IMR-90 (cell line): Measurements from ENCODE around the gene MRAP2. TPM values are rescaled to one million over a fixed set of nuclear protein-coding genes. Genes with fewer than 3 reads are reported as not detected.

Source experiments
- ATAC-seq: fragments of 200-7000 bp; cut with Tn5 transposase; 2 replicates; pipeline ENCODE4 v1.9.1; 2020; ENCODE audit warnings: low read depth, mild to moderate bottlenecking, moderate library complexity
- BruUV-seq: library from RNA; stranded (reverse); fragments of 400-500 nt; replicated peaks from 2 replicates; lab custom pipeline; 2021; lab: Mats Ljungman, UMichigan
- CTCF ChIA-PET: fragments of 300-600 bp; formaldehyde crosslinking; extraction: SDS; loops from one replicate; lab custom pipeline; 2021; ENCODE audit warnings: antibody characterized with exemption; lab: Yijun Ruan, JAX
- POLR2A ChIA-PET: fragments of 300-600 bp; sonication (Branson Sonifier 250); formaldehyde crosslinking; loops from one replicate; lab custom pipeline; 2022; ENCODE audit warnings: antibody characterized with exemption; ENCODE audit not compliant: unreplicated experiment; lab: Charles Lee
- DNase-seq: peaks from one replicate; pipeline ENCODE4 v3.0.0; 2013
- H2AFZ ChIP-seq: replicated peaks from 2 replicates; pipeline ENCODE3; 2013; ENCODE audit warnings: low read length, mild to moderate bottlenecking; ENCODE audit not compliant: poor library complexity
- H2AK5ac ChIP-seq: 2 replicates; pipeline ENCODE4 v1.6.1; 2013; ENCODE audit warnings: low read depth, low read length, inconsistent platforms
- H2AK9ac ChIP-seq: replicated peaks from 2 replicates; pipeline ENCODE3; 2013; ENCODE audit warnings: mild to moderate bottlenecking, low read depth, low read length, moderate library complexity; ENCODE audit not compliant: poor library complexity
- H2BK120ac ChIP-seq: 2 replicates; pipeline ENCODE4 v1.6.1; 2013; ENCODE audit warnings: low read depth, low read length, inconsistent platforms
- H2BK15ac ChIP-seq: 3 replicates; pipeline ENCODE4 v1.6.1; 2013; ENCODE audit warnings: low read depth, low read length, inconsistent platforms
- H2BK20ac ChIP-seq: 2 replicates; pipeline ENCODE4 v1.6.1; 2013; ENCODE audit warnings: low read depth, mild to moderate bottlenecking, inconsistent platforms, low read length, moderate library complexity
- H2BK5ac ChIP-seq: 2 replicates; pipeline ENCODE4 v1.6.1; 2013; ENCODE audit warnings: mild to moderate bottlenecking, low read depth, low read length, inconsistent platforms; ENCODE audit not compliant: poor library complexity, severe bottlenecking
- H3K14ac ChIP-seq: replicated peaks from 2 replicates; pipeline ENCODE4 v1.6.1; 2013; ENCODE audit warnings: low read depth, low read length, inconsistent platforms
- H3K18ac ChIP-seq: 2 replicates; pipeline ENCODE4 v1.6.1; 2013; ENCODE audit warnings: low read depth, low read length, control low read depth
- H3K23ac ChIP-seq: 2 replicates; pipeline ENCODE4 v1.6.1; 2013; ENCODE audit warnings: low read depth, low read length, inconsistent platforms
- H3K27ac ChIP-seq: 2 replicates; pipeline ENCODE4 v1.5.1; 2013; ENCODE audit warnings: mild to moderate bottlenecking, control low read depth, low read length; ENCODE audit not compliant: insufficient read depth
- H3K27me3 ChIP-seq: 2 replicates; pipeline ENCODE4 v1.6.1; 2013; ENCODE audit warnings: low read length; ENCODE audit not compliant: control insufficient read depth, insufficient read depth
- H3K36me3 ChIP-seq: 2 replicates; pipeline ENCODE4 v1.6.1; 2013; ENCODE audit warnings: low read length, mixed read lengths; ENCODE audit not compliant: control insufficient read depth, insufficient read depth
- H3K4ac ChIP-seq: 2 replicates; pipeline ENCODE4 v1.6.1; 2013; ENCODE audit warnings: low read depth, low read length, inconsistent platforms
- H3K4me1 ChIP-seq: 2 replicates; pipeline ENCODE4 v1.6.1; 2013; ENCODE audit warnings: low read length, mixed read lengths; ENCODE audit not compliant: control insufficient read depth, insufficient read depth
- H3K4me2 ChIP-seq: 2 replicates; pipeline ENCODE4 v1.6.1; 2013; ENCODE audit warnings: low read depth, mild to moderate bottlenecking, control low read depth, low read length, moderate library complexity
- H3K4me3 ChIP-seq: 2 replicates; pipeline ENCODE4 v1.5.1; 2013; ENCODE audit warnings: low read depth, mild to moderate bottlenecking, control low read depth, low read length, moderate library complexity; ENCODE audit not compliant: insufficient read depth
- H3K56ac ChIP-seq: 2 replicates; pipeline ENCODE4 v1.6.1; 2013; ENCODE audit warnings: low read length, inconsistent platforms; ENCODE audit not compliant: insufficient read depth; ENCODE audit errors: extremely low read depth
- H3K79me1 ChIP-seq, 2 experiments: 2 replicates each; pipeline ENCODE4 v1.6.1; 2013; ENCODE audit warnings: low read length in 2 of 2, inconsistent platforms in 1 of 2, low read depth in 1 of 2
- H3K9ac ChIP-seq: 2 replicates; pipeline ENCODE4 v1.6.1; 2013; ENCODE audit warnings: low read depth, low read length, control low read depth
- H3K9me1 ChIP-seq: 2 replicates; pipeline ENCODE4 v1.6.1; 2013; ENCODE audit warnings: low read length, inconsistent platforms; ENCODE audit not compliant: insufficient read depth
- H3K9me3 ChIP-seq: 2 replicates; pipeline ENCODE4 v1.6.1; 2013; ENCODE audit warnings: low read length; ENCODE audit not compliant: control insufficient read depth, insufficient read depth
- H4K20me1 ChIP-seq: 2 replicates; pipeline ENCODE4 v1.6.1; 2013; ENCODE audit warnings: low read length, inconsistent platforms; ENCODE audit not compliant: insufficient read depth
- H4K5ac ChIP-seq: 2 replicates; pipeline ENCODE4 v1.6.1; 2013; ENCODE audit warnings: mild to moderate bottlenecking, low read depth, low read length, control low read depth
- H4K8ac ChIP-seq, 2 experiments: 2 replicates each; pipeline ENCODE4 v1.6.1; 2013; ENCODE audit warnings: low read depth in 2 of 2, low read length in 2 of 2, control low read depth in 1 of 2, inconsistent platforms in 1 of 2
- H4K91ac ChIP-seq: 2 replicates; pipeline ENCODE4 v1.6.1; 2013; ENCODE audit warnings: low read depth, low read length, inconsistent platforms; ENCODE audit not compliant: insufficient read depth
- BHLHE40 ChIP-seq: fragments of 150-350 bp; IDR thresholded peaks from 2 replicates; pipeline ENCODE4 v1.6.1; 2016; ENCODE audit warnings: mild to moderate bottlenecking, low read depth, low read length
- CHD1 ChIP-seq: IDR thresholded peaks from 2 replicates; pipeline ENCODE4 v1.6.1; 2012; ENCODE audit warnings: low read depth, low read length, improper control_type of control experiment
- CTCF ChIP-seq: conservative IDR thresholded peaks from 2 replicates; pipeline ENCODE4 v1.5.1; 2012; ENCODE audit warnings: mild to moderate bottlenecking, low read depth, low read length, improper control_type of control experiment
- ELK1 ChIP-seq: fragments of 150-350 bp; IDR thresholded peaks from 2 replicates; pipeline ENCODE4 v1.6.1; 2016; ENCODE audit warnings: low read depth, mild to moderate bottlenecking, low read length, moderate library complexity, borderline replicate concordance
- FOS ChIP-seq: fragments of 150-350 bp; IDR thresholded peaks from 2 replicates; pipeline ENCODE4 v1.6.1; 2016; ENCODE audit warnings: low read depth, low read length
- MAFK ChIP-seq: IDR thresholded peaks from 2 replicates; pipeline ENCODE4 v1.6.1; 2012; ENCODE audit warnings: low read depth, low read length, improper control_type of control experiment
- MAZ ChIP-seq: IDR thresholded peaks from 2 replicates; pipeline ENCODE4 v1.6.1; 2012; ENCODE audit warnings: low read depth, mild to moderate bottlenecking, low read length, improper control_type of control experiment, moderate library complexity, borderline replicate concordance
- MXI1 ChIP-seq: IDR thresholded peaks from 2 replicates; pipeline ENCODE4 v1.6.1; 2012; ENCODE audit warnings: low read depth, mild to moderate bottlenecking, low read length, moderate library complexity, borderline replicate concordance
- NFE2L2 ChIP-seq: fragments of 150-350 bp; IDR thresholded peaks from 2 replicates; pipeline ENCODE4 v1.6.1; 2016; ENCODE audit warnings: low read depth, mild to moderate bottlenecking, low read length
- POLR2A ChIP-seq: IDR thresholded peaks from 2 replicates; pipeline ENCODE4 v1.6.1; 2012; ENCODE audit warnings: mild to moderate bottlenecking, low read depth, low read length
- RAD21 ChIP-seq: IDR thresholded peaks from 2 replicates; pipeline ENCODE4 v1.6.1; 2012; ENCODE audit warnings: low read length, improper control_type of control experiment
- RCOR1 ChIP-seq: IDR thresholded peaks from 2 replicates; pipeline ENCODE4 v1.6.1; 2012; ENCODE audit warnings: mild to moderate bottlenecking, low read length, improper control_type of control experiment; ENCODE audit not compliant: insufficient replicate concordance
- SMC3 ChIP-seq: fragments of 150-350 bp; IDR thresholded peaks from 2 replicates; pipeline ENCODE4 v1.6.1; 2016; ENCODE audit warnings: low read depth, mild to moderate bottlenecking, antibody characterized with exemption, low read length, moderate library complexity
- USF2 ChIP-seq: fragments of 150-350 bp; IDR thresholded peaks from 2 replicates; pipeline ENCODE4 v1.6.1; 2017; ENCODE audit warnings: mild to moderate bottlenecking, antibody characterized with exemption, low read length, low read depth
- WGBS, 2 experiments: methylation state at CpG; one replicate each; pipeline versions ENCODE4 v1.1.5 to v1.1.7; 2013; ENCODE audit warnings: missing lambda C conversion rate in 2 of 2; ENCODE audit not compliant: insufficient read length in 1 of 2; ENCODE audit errors: extremely low coverage in 2 of 2; 5-methylcytosine and 5-hydroxymethylcytosine counted together
- dilution Hi-C: fragments of 300-500 bp; cut with HindIII; formaldehyde crosslinking; loops from one replicate; pipeline ENCODE4 v1.14.3; 2018; ENCODE audit warnings: low sequenced_read_pairs; ENCODE audit not compliant: unreplicated experiment
- in situ Hi-C: fragments of 300-500 bp; cut with MboI; formaldehyde crosslinking; loops from 3 replicates; pipeline ENCODE4 v1.14.3; 2019; ENCODE audit warnings: low sequenced_read_pairs, inconsistent platforms, mixed read lengths
- intact Hi-C: fragments of 100-400 bp; cut with micrococcal nuclease; formaldehyde crosslinking; loops from 2 replicates; pipeline ENCODE4 v1.10.0; 2022
- polyA plus RNA-seq, 3 experiments: library from polyadenylated mRNA; depleted of rRNA; stranded (reverse); fragments of >200 nt; gene quantifications; 2 replicates each; pipeline ENCODE4 v1.2.3, GENCODE V29; 2012; ENCODE audit warnings: low replicate concordance in 1 of 3
- total RNA-seq: library from RNA; depleted of rRNA; stranded (reverse); fragments of >200 nt; gene quantifications from 2 replicates; pipeline ENCODE4 v1.2.3, GENCODE V29; 2012

MRAP2 gene
- total and polyA plus RNA-seq, 2 of the 4 experiments (the other 2 are of a cell fraction): 0.03 TPM; not detected in 1

GRCh38 chr6:84086545-84087429, 53.2 kb downstream of the MRAP2 start:
- Histone ChIP-seq H3K4me1 (no peaks in the 10 kb centered on the region), H2BK15ac (no peak overlapping the region), H4K5ac (no peak overlapping the region), H3K4me2 (no peak overlapping the region), H2AK5ac (no peak overlapping the region), H4K8ac (no peak overlapping the region), H2AK9ac (no peak overlapping the region), H3K23ac (no peak overlapping the region), H3K14ac (no peak overlapping the region), H3K4me3 (no peak overlapping the region), H2BK120ac (no peak overlapping the region), H3K9ac (no peak overlapping the region), H3K9me1 (no peaks in the 10 kb centered on the region), H3K36me3 (no peaks in the 10 kb centered on the region), H3K79me1 (no peaks in the 10 kb centered on the region), H2BK20ac (no peak overlapping the region), H4K20me1 (no peaks in the 10 kb centered on the region), H2AFZ (no peak overlapping the region), H3K4ac (no peak overlapping the region), H3K56ac (no peak overlapping the region), H4K91ac (no peak overlapping the region), H3K27me3 (no peaks in the 10 kb centered on the region), H3K27ac (no peak overlapping the region), H3K18ac (no peak overlapping the region), H3K9me3 (no peaks in the 10 kb centered on the region), H2BK5ac (no peak overlapping the region)
- ChIA-PET CTCF (no interaction called here), POLR2A (no interaction called here)
- TF ChIP-seq NFE2L2 (no peak), BHLHE40 (no peak), ELK1 (no peak), MAZ (no peak), MXI1 (no peak), RAD21 (no peak), POLR2A (no peak), RCOR1 (no peak), FOS (no peak), USF2 (no peak), CHD1 (no peak), MAFK (no peak), CTCF (no peak), SMC3 (no peak)
- intact Hi-C loops (no loop called here), dilution Hi-C loops (no loop called here), in situ Hi-C loops (no loop called here)
- ATAC-seq (no peak), DNase-seq (no peak)
- BruUV-seq: no TSS peak
- no CpG with 5 or more reads among the region's 6 CpGs for WGBS, 2 experiments
